Astrocyte (in vitro differentiated cells and primary cell): Measurements from ENCODE around the gene EXOC4. TPM values are rescaled to one million over a fixed set of nuclear protein-coding genes. Genes with fewer than 3 reads are reported as not detected.

Source experiments
- DNase-seq: peaks from one replicate; pipeline ENCODE4 v3.0.0-alpha.2; 2010; ENCODE audit warnings: low read depth
- FAIRE-seq: peaks from 2 replicates; lab custom pipeline; 2011; peaks lifted over from hg19 to GRCh38; lab: Jason Lieb, UNC
- H2AFZ ChIP-seq: 2 replicates; pipeline ENCODE4 v1.6.0; 2012; ENCODE audit warnings: low read depth, low read length, inconsistent platforms
- H3K27ac ChIP-seq: 2 replicates; pipeline ENCODE4 v1.5.1; 2011; ENCODE audit warnings: low read depth, low read length, inconsistent platforms
- H3K27me3 ChIP-seq: 2 replicates; pipeline ENCODE4 v1.6.0; 2011; ENCODE audit warnings: low read length, inconsistent platforms; ENCODE audit not compliant: insufficient read depth
- H3K36me3 ChIP-seq: 2 replicates; pipeline ENCODE4 v1.5.1; 2011; ENCODE audit warnings: low read length, inconsistent platforms; ENCODE audit not compliant: insufficient read depth
- H3K4me1 ChIP-seq: 2 replicates; pipeline ENCODE4 v1.5.1; 2011; ENCODE audit warnings: low read length, inconsistent platforms; ENCODE audit not compliant: insufficient read depth
- H3K4me2 ChIP-seq: 2 replicates; pipeline ENCODE4 v1.6.0; 2012; ENCODE audit warnings: low read length, inconsistent platforms
- H3K4me3 ChIP-seq: 2 replicates; pipeline ENCODE4 v1.5.1; 2011; ENCODE audit warnings: low read depth, mild to moderate bottlenecking, low read length, inconsistent platforms; ENCODE audit not compliant: insufficient read depth
- H3K79me2 ChIP-seq: 2 replicates; pipeline ENCODE4 v1.6.0; 2012; ENCODE audit warnings: mild to moderate bottlenecking, low read length, inconsistent platforms; ENCODE audit not compliant: insufficient read depth
- H3K9ac ChIP-seq: 2 replicates; pipeline ENCODE4 v1.6.0; 2012; ENCODE audit warnings: mild to moderate bottlenecking, low read length, inconsistent platforms
- H3K9me3 ChIP-seq: 2 replicates; pipeline ENCODE4 v1.5.1; 2012; ENCODE audit warnings: low read depth, mild to moderate bottlenecking, low read length, inconsistent platforms; ENCODE audit not compliant: insufficient read depth
- H4K20me1 ChIP-seq: 2 replicates; pipeline ENCODE4 v1.6.0; 2012; ENCODE audit warnings: low read length, inconsistent platforms; ENCODE audit not compliant: insufficient read depth
- H3K27ac Mint-ChIP-seq: one replicate; pipeline ENCODE4 v1.8.0; 2021; ENCODE audit warnings: mild to moderate bottlenecking, mixed read lengths; ENCODE audit not compliant: unreplicated experiment
- H3K27me3 Mint-ChIP-seq: one replicate; pipeline ENCODE4 v1.8.0; 2021; ENCODE audit warnings: low read depth, mixed read lengths; ENCODE audit not compliant: unreplicated experiment
- H3K36me3 Mint-ChIP-seq: one replicate; pipeline ENCODE4 v1.8.0; 2021; ENCODE audit warnings: low read depth, mixed read lengths; ENCODE audit not compliant: unreplicated experiment
- H3K4me1 Mint-ChIP-seq: one replicate; pipeline ENCODE4 v1.8.0; 2021; ENCODE audit warnings: low read depth, mixed read lengths; ENCODE audit not compliant: unreplicated experiment
- H3K4me3 Mint-ChIP-seq: one replicate; pipeline ENCODE4 v1.8.0; 2021; ENCODE audit warnings: mild to moderate bottlenecking, moderate library complexity, mixed read lengths; ENCODE audit not compliant: unreplicated experiment
- H3K9me3 Mint-ChIP-seq: one replicate; pipeline ENCODE4 v1.8.0; 2021; ENCODE audit warnings: mild to moderate bottlenecking, mixed read lengths; ENCODE audit not compliant: unreplicated experiment
- CTCF ChIP-seq: IDR thresholded peaks from 2 replicates; pipeline ENCODE4 v1.5.1; 2011; ENCODE audit warnings: low read depth, mild to moderate bottlenecking, inconsistent platforms, low read length, moderate library complexity; ENCODE audit not compliant: insufficient read depth
- EZH2 ChIP-seq: IDR thresholded peaks from 2 replicates; pipeline ENCODE4 v1.6.1; 2012; ENCODE audit warnings: mild to moderate bottlenecking, low read length, inconsistent platforms; ENCODE audit not compliant: insufficient read depth
- total RNA-seq: library from RNA; stranded (reverse); gene quantifications from 2 replicates; pipeline ENCODE4 v1.2.1, GENCODE V29; 2021

EXOC4 gene
- total RNA-seq, 1 donor from 2014 or later, result 57.5 TPM

- FAIRE-seq (no peak), DNase-seq (no peak)
- H3K9me3 Mint-ChIP-seq, result no peaks in the 10 kb centered on the region
- H3K4me3 ChIP-seq, result no peak overlapping the region
- no peak overlapping the region for H3K27ac Mint-ChIP-seq
- no peak overlapping the region for H3K4me3 Mint-ChIP-seq
- no peak for TF ChIP-seq CTCF
- no peak for TF ChIP-seq EZH2
- H4K20me1 ChIP-seq, result no peaks in the 10 kb centered on the region
- no peaks in the 10 kb centered on the region for H3K36me3 ChIP-seq
- H3K27me3 Mint-ChIP-seq, result no peaks in the 10 kb centered on the region
- peaks cover 3% of the 10 kb centered on the region for H3K36me3 Mint-ChIP-seq
- H3K4me1 Mint-ChIP-seq, result no peaks in the 10 kb centered on the region
- H3K79me2 ChIP-seq, result no peaks in the 10 kb centered on the region
- no peak overlapping the region for H3K4me2 ChIP-seq
- H2AFZ ChIP-seq, result no peak overlapping the region
- no peaks in the 10 kb centered on the region for H3K27me3 ChIP-seq
- H3K4me1 ChIP-seq, result no peaks in the 10 kb centered on the region
- no peak overlapping the region for H3K9ac ChIP-seq
- H3K27ac ChIP-seq, result no peak overlapping the region
- no peaks in the 10 kb centered on the region for H3K9me3 ChIP-seq
Measured at GRCh38 chr7:133619491-133619890, 366.6 kb downstream of the EXOC4 start.

GRCh38 chr7:133623721-133624120 is 370.8 kb downstream of the EXOC4 start:
- Histone ChIP-seq H3K4me3 (no peak overlapping the region), H3K9me3 (no peaks in the 10 kb centered on the region), H3K9ac (no peak overlapping the region), H4K20me1 (no peaks in the 10 kb centered on the region), H3K27me3 (no peaks in the 10 kb centered on the region), H3K4me1 (no peaks in the 10 kb centered on the region), H3K4me2 (no peak overlapping the region), H3K79me2 (no peaks in the 10 kb centered on the region), H2AFZ (no peak overlapping the region), H3K36me3 (no peaks in the 10 kb centered on the region), H3K27ac (no peak overlapping the region)
- DNase-seq, result no peak
- Mint-ChIP-seq H3K4me1 (no peaks in the 10 kb centered on the region), H3K4me3 (no peak overlapping the region), H3K9me3 (no peaks in the 10 kb centered on the region), H3K27ac (no peak overlapping the region), H3K27me3 (no peaks in the 10 kb centered on the region), H3K36me3 (peaks cover 6% of the 10 kb centered on the region)
- no peak for TF ChIP-seq EZH2
- TF ChIP-seq CTCF, result no peak
- no peak for FAIRE-seq

- no peaks in the 10 kb centered on the region for H3K79me2 ChIP-seq
- DNase-seq (no peak), FAIRE-seq (no peak)
- no peaks in the 10 kb centered on the region for H3K27me3 Mint-ChIP-seq
- peaks cover 6% of the 10 kb centered on the region for H3K36me3 Mint-ChIP-seq
- TF ChIP-seq EZH2 (no peak), CTCF (no peak)
- H4K20me1 ChIP-seq, result no peaks in the 10 kb centered on the region
- H3K4me1 ChIP-seq, result no peaks in the 10 kb centered on the region
- H3K27ac ChIP-seq, result no peak overlapping the region
- no peak overlapping the region for H3K9ac ChIP-seq
- no peaks in the 10 kb centered on the region for H3K9me3 Mint-ChIP-seq
- H3K4me3 Mint-ChIP-seq, result no peak overlapping the region
- H3K27me3 ChIP-seq, result no peaks in the 10 kb centered on the region
- H2AFZ ChIP-seq, result no peak overlapping the region
- H3K4me2 ChIP-seq, result no peak overlapping the region
- no peaks in the 10 kb centered on the region for H3K4me1 Mint-ChIP-seq
- no peak overlapping the region for H3K4me3 ChIP-seq
- H3K36me3 ChIP-seq, result no peaks in the 10 kb centered on the region
- no peak overlapping the region for H3K27ac Mint-ChIP-seq
- no peaks in the 10 kb centered on the region for H3K9me3 ChIP-seq
Measured at GRCh38 chr7:133625046-133625445, 372.2 kb downstream of the EXOC4 start.
